ENCODE results near the gene SLC22A15. TPM values are rescaled to one million over a fixed set of nuclear protein-coding genes. Genes with fewer than 3 reads are reported as not detected.

Gene SLC22A15
- total RNA-seq, 5 donors from 2014 or later (not counting 1 experiment from before 2014, with no cell fraction given): 0.41 to 1.3 (median 0.73) TPM

- Mint-ChIP-seq H3K27me3 (peaks cover 30 to 32% of the 10 kb centered on the region in 2 donors), H3K36me3 (no peaks in the 10 kb centered on the region), H3K4me3 (no peak overlapping the region), H3K9me3 (no peaks in the 10 kb centered on the region), H3K27ac (no peak overlapping the region), H3K4me1 (peaks cover 5 to 11% (median 9%) of the 10 kb centered on the region in 3 donors)
- ChIA-PET POLR2A (no interaction called here), CTCF (no interaction called here)
- WGBS (ENCODE audit: insufficient coverage): 100% methylated on average over 2 of the region's 6 CpGs
- DNase-seq: no peak
- Histone ChIP-seq H3K36me3 (ENCODE audit: control insufficient read depth in 2 of 2, extremely low read depth in 1 of 2, insufficient read depth in 1 of 2, low read length in 1 of 2) (no peaks in the 10 kb centered on the region), H3K4me3 (ENCODE audit: control insufficient read depth in 1 of 2, extremely low read depth in 1 of 2, low read length in 1 of 2) (no peak overlapping the region), H3K27ac (ENCODE audit: low read length) (no peak overlapping the region), H3K27me3 (replicated peaks in 1 of 2; ENCODE audit: control insufficient read depth in 2 of 2, extremely low read depth in 1 of 2, insufficient read depth in 2 of 2, low read length in 1 of 2) (peaks cover 0 to 9% of the 10 kb centered on the region in 2 experiments), H3K4me1 (ENCODE audit: control insufficient read depth in 1 of 2, extremely low read depth in 1 of 2, insufficient read depth in 2 of 2, low read length in 2 of 2) (peaks cover 0 to 9% of the 10 kb centered on the region in 2 experiments), H3K9me3 (no peaks in the 10 kb centered on the region)
- ATAC-seq (replicated peaks in 1 of 4): no peak
Observed at GRCh38 chr1:115978292-115978941, 2.1 kb downstream of the SLC22A15 start.

- ATAC-seq (replicated peaks in 1 of 4) (no peak), DNase-seq (no peak)
- Histone ChIP-seq H3K4me1 (ENCODE audit: control insufficient read depth in 1 of 2, extremely low read depth in 1 of 2, insufficient read depth in 2 of 2, low read length in 2 of 2) (peaks cover 0 to 9% of the 10 kb centered on the region in 2 experiments), H3K27me3 (replicated peaks in 1 of 2; ENCODE audit: control insufficient read depth in 2 of 2, extremely low read depth in 1 of 2, insufficient read depth in 2 of 2, low read length in 1 of 2) (peaks cover 0 to 9% of the 10 kb centered on the region in 2 experiments), H3K27ac (ENCODE audit: low read length) (no peak overlapping the region), H3K9me3 (no peaks in the 10 kb centered on the region), H3K36me3 (ENCODE audit: control insufficient read depth in 2 of 2, extremely low read depth in 1 of 2, insufficient read depth in 1 of 2, low read length in 1 of 2) (no peaks in the 10 kb centered on the region), H3K4me3 (ENCODE audit: control insufficient read depth in 1 of 2, extremely low read depth in 1 of 2, low read length in 1 of 2) (no peak overlapping the region)
- Mint-ChIP-seq H3K9me3 (no peaks in the 10 kb centered on the region), H3K36me3 (no peaks in the 10 kb centered on the region), H3K4me1 (peaks cover 5 to 11% (median 9%) of the 10 kb centered on the region in 3 donors), H3K27ac (no peak overlapping the region), H3K4me3 (no peak overlapping the region), H3K27me3 (peaks cover 20 to 23% of the 10 kb centered on the region in 2 donors)
- ChIA-PET CTCF (no interaction called here), POLR2A (no interaction called here)
- WGBS (ENCODE audit: insufficient coverage): no CpG with 5 or more reads among the region's 2 CpGs
Observed at GRCh38 chr1:115980156-115980555, 3.8 kb downstream of the SLC22A15 start.

GRCh38 chr1:115980998-115981993 is 5.0 kb downstream of the SLC22A15 start:
- ChIA-PET CTCF (interaction anchor here (0.6 to 1.6 kb wide), 7 partner anchors 11 to 1373 kb away, joined by 3 to 12 read pairs (median 5); no protein-coding TSS in a partner anchor), POLR2A (no interaction called here)
- ATAC-seq (replicated peaks in 1 of 4) (peak in 2 of 4 experiments; percentile 15 to 38), DNase-seq (peak in 2 of 35 experiments; percentile 6 to 40)
- Histone ChIP-seq H3K9me3 (no peaks in the 10 kb centered on the region), H3K27ac (ENCODE audit: low read length) (no peak overlapping the region), H3K36me3 (ENCODE audit: control insufficient read depth in 2 of 2, extremely low read depth in 1 of 2, insufficient read depth in 1 of 2, low read length in 1 of 2) (no peaks in the 10 kb centered on the region), H3K27me3 (replicated peaks in 1 of 2; ENCODE audit: control insufficient read depth in 2 of 2, extremely low read depth in 1 of 2, insufficient read depth in 2 of 2, low read length in 1 of 2) (peaks cover 0 to 2% of the 10 kb centered on the region in 2 experiments), H3K4me3 (ENCODE audit: control insufficient read depth in 1 of 2, extremely low read depth in 1 of 2, low read length in 1 of 2) (no peak overlapping the region), H3K4me1 (ENCODE audit: control insufficient read depth in 1 of 2, extremely low read depth in 1 of 2, insufficient read depth in 2 of 2, low read length in 2 of 2) (peaks cover 0 to 3% of the 10 kb centered on the region in 2 experiments)
- WGBS (ENCODE audit: insufficient coverage): no CpG with 5 or more reads among the region's 3 CpGs
- Mint-ChIP-seq H3K27me3 (peaks cover 13 to 17% of the 10 kb centered on the region in 2 donors), H3K4me1 (peaks cover 1 to 9% (median 5%) of the 10 kb centered on the region in 3 donors), H3K4me3 (no peak overlapping the region), H3K36me3 (no peaks in the 10 kb centered on the region), H3K9me3 (no peaks in the 10 kb centered on the region), H3K27ac (no peak overlapping the region)

GRCh38 chr1:115982400-115982799 is 6.1 kb downstream of the SLC22A15 start:
- H3K4me1 ChIP-seq (ENCODE audit: control insufficient read depth in 1 of 2, extremely low read depth in 1 of 2, insufficient read depth in 2 of 2, low read length in 2 of 2): no peaks in the 10 kb centered on the region
- H3K27me3 ChIP-seq (replicated peaks in 1 of 2; ENCODE audit: control insufficient read depth in 2 of 2, extremely low read depth in 1 of 2, insufficient read depth in 2 of 2, low read length in 1 of 2): peaks cover 0 to 2% of the 10 kb centered on the region in 2 experiments
- peaks cover 1 to 3% (median 2%) of the 10 kb centered on the region in 3 donors for H3K4me1 Mint-ChIP-seq
- H3K4me3 Mint-ChIP-seq: no peak overlapping the region
- CTCF ChIA-PET: no interaction called here
- DNase-seq: no peak
- H3K4me3 ChIP-seq (ENCODE audit: control insufficient read depth in 1 of 2, extremely low read depth in 1 of 2, low read length in 1 of 2): no peak overlapping the region
- H3K36me3 Mint-ChIP-seq: no peaks in the 10 kb centered on the region
- no peaks in the 10 kb centered on the region for H3K9me3 ChIP-seq
- no peak overlapping the region for H3K27ac ChIP-seq (ENCODE audit: low read length)
- ATAC-seq (replicated peaks in 1 of 4): no peak
- peaks cover 7 to 16% of the 10 kb centered on the region in 2 donors for H3K27me3 Mint-ChIP-seq
- no CpG with 5 or more reads among the region's 3 CpGs for WGBS (ENCODE audit: insufficient coverage)
- no peaks in the 10 kb centered on the region for H3K9me3 Mint-ChIP-seq
- no peak overlapping the region for H3K27ac Mint-ChIP-seq
- POLR2A ChIA-PET: no interaction called here
- H3K36me3 ChIP-seq (ENCODE audit: control insufficient read depth in 2 of 2, extremely low read depth in 1 of 2, insufficient read depth in 1 of 2, low read length in 1 of 2): no peaks in the 10 kb centered on the region

GRCh38 chr1:115983584-115983983 is 7.3 kb downstream of the SLC22A15 start:
- no peak overlapping the region for H3K27ac ChIP-seq (ENCODE audit: low read length)
- H3K27me3 Mint-ChIP-seq: peaks cover 2 to 7% of the 10 kb centered on the region in 2 donors
- no peaks in the 10 kb centered on the region for H3K9me3 Mint-ChIP-seq
- ChIA-PET POLR2A (no interaction called here), CTCF (interaction anchor here (0.7 to 0.9 kb wide), 2 partner anchors 8 kb away, joined by 3 read pairs; no protein-coding TSS in a partner anchor)
- no peak overlapping the region for H3K27ac Mint-ChIP-seq
- H3K4me3 Mint-ChIP-seq: no peak overlapping the region
- H3K4me3 ChIP-seq (ENCODE audit: control insufficient read depth in 1 of 2, extremely low read depth in 1 of 2, low read length in 1 of 2): no peak overlapping the region
- no peaks in the 10 kb centered on the region for H3K9me3 ChIP-seq
- no peaks in the 10 kb centered on the region for H3K4me1 ChIP-seq (ENCODE audit: control insufficient read depth in 1 of 2, extremely low read depth in 1 of 2, insufficient read depth in 2 of 2, low read length in 2 of 2)
- H3K27me3 ChIP-seq (replicated peaks in 1 of 2; ENCODE audit: control insufficient read depth in 2 of 2, extremely low read depth in 1 of 2, insufficient read depth in 2 of 2, low read length in 1 of 2): no peaks in the 10 kb centered on the region
- H3K36me3 Mint-ChIP-seq: no peaks in the 10 kb centered on the region
- peaks cover 0 to 1% (median 0%) of the 10 kb centered on the region in 3 donors for H3K4me1 Mint-ChIP-seq
- ATAC-seq (replicated peaks in 1 of 4) (no peak), DNase-seq (no peak)
- no peaks in the 10 kb centered on the region for H3K36me3 ChIP-seq (ENCODE audit: control insufficient read depth in 2 of 2, extremely low read depth in 1 of 2, insufficient read depth in 1 of 2, low read length in 1 of 2)
- WGBS (ENCODE audit: insufficient coverage): 86% methylated on average over 2 of the region's 3 CpGs

- no CpG with 5 or more reads among the region's 3 CpGs for WGBS (ENCODE audit: insufficient coverage)
- DNase-seq: no peak
- Histone ChIP-seq H3K4me1 (ENCODE audit: control insufficient read depth in 1 of 2, extremely low read depth in 1 of 2, insufficient read depth in 2 of 2, low read length in 2 of 2) (peaks cover 3 to 7% of the 10 kb centered on the region in 2 experiments), H3K27me3 (replicated peaks in 1 of 2; ENCODE audit: control insufficient read depth in 2 of 2, extremely low read depth in 1 of 2, insufficient read depth in 2 of 2, low read length in 1 of 2) (no peaks in the 10 kb centered on the region), H3K4me3 (ENCODE audit: control insufficient read depth in 1 of 2, extremely low read depth in 1 of 2, low read length in 1 of 2) (no peak overlapping the region), H3K9me3 (no peaks in the 10 kb centered on the region), H3K36me3 (ENCODE audit: control insufficient read depth in 2 of 2, extremely low read depth in 1 of 2, insufficient read depth in 1 of 2, low read length in 1 of 2) (no peaks in the 10 kb centered on the region), H3K27ac (ENCODE audit: low read length) (no peak overlapping the region)
- CTCF ChIA-PET: interaction anchor here in 1 of 2 donors (0.5 kb wide), 1 partner anchor 348 kb away, joined by 3 read pairs; no protein-coding TSS in a partner anchor
- Mint-ChIP-seq H3K27ac (no peak overlapping the region), H3K9me3 (no peaks in the 10 kb centered on the region), H3K36me3 (no peaks in the 10 kb centered on the region), H3K27me3 (peaks cover 2 to 8% of the 10 kb centered on the region in 2 donors), H3K4me1 (peaks cover 5 to 13% (median 8%) of the 10 kb centered on the region in 3 donors), H3K4me3 (no peak overlapping the region)
- POLR2A ChIA-PET: no interaction called here
- ATAC-seq (replicated peaks in 1 of 4): no peak
Observed at GRCh38 chr1:115987623-115988022, 11.3 kb downstream of the SLC22A15 start.

All from T-cell (primary cell).